A549 (cell line): ENCODE measurements around the gene SEMA3C. TPM values are rescaled to one million over a fixed set of nuclear protein-coding genes. Genes with fewer than 3 reads are reported as not detected.

Experiments used
- ATAC-seq, 2 experiments: fragments of 200-7000 bp in 1 of 2; fragments of >200 bp in 1 of 2; cut with Nextera tagmentation in 1 of 2; cut with Tn5 transposase in 1 of 2; 3 replicates each; pipeline versions ENCODE4 v1.8.0 to v1.9.1; 2018 to 2020; ENCODE audit warnings: mild to moderate bottlenecking in 1 of 2, moderate library complexity in 1 of 2
- CTCF ChIA-PET: fragments of 300-600 bp; sonication (Branson Sonifier 250); formaldehyde crosslinking; extraction: SDS; loops from one replicate; lab custom pipeline; 2021; ENCODE audit warnings: antibody characterized with exemption, inconsistent platforms; lab: Yijun Ruan, JAX
- POLR2A ChIA-PET: fragments of 350-600 bp; formaldehyde crosslinking; extraction: SDS; loops from one replicate; lab custom pipeline; 2021; ENCODE audit warnings: antibody characterized with exemption, inconsistent platforms; lab: Yijun Ruan, JAX
- DNase-seq, 2 experiments: peaks; one replicate each; pipeline versions ENCODE4 v3.0.0 to v3.0.0-alpha.2; 2011 to 2016; ENCODE audit warnings: low read depth in 1 of 2, low spot score in 1 of 2
- FAIRE-seq: peaks from 2 replicates; lab custom pipeline; 2011; peaks lifted over from hg19 to GRCh38; lab: Jason Lieb, UNC
- H3K27ac ChIP-seq, 2 experiments: fragments of >200 bp; sonication (Bioruptor Twin); formaldehyde crosslinking; 3 replicates each; pipeline ENCODE4 v1.5.1; 2016 to 2017
- H3K4me1 ChIP-seq: fragments of >200 bp; sonication (Bioruptor Twin); formaldehyde crosslinking; 3 replicates; pipeline ENCODE4 v1.6.1; 2016
- H3K4me2 ChIP-seq: fragments of >200 bp; sonication (Bioruptor Twin); formaldehyde crosslinking; 3 replicates; pipeline ENCODE4 v1.6.1; 2016
- H3K4me3 ChIP-seq: fragments of >200 bp; sonication (Bioruptor Twin); formaldehyde crosslinking; 3 replicates; pipeline ENCODE4 v1.5.1; 2016
- H3K9me3 ChIP-seq: fragments of >200 bp; sonication (Bioruptor Twin); formaldehyde crosslinking; 3 replicates; pipeline ENCODE4 v1.6.1; 2016
- CBX2 ChIP-seq: fragments of 200-600 bp; sonication (generic); IDR thresholded peaks from 2 replicates; pipeline ENCODE4 v1.6.1; 2016; ENCODE audit warnings: low read depth, mild to moderate bottlenecking, borderline replicate concordance
- CEBPB ChIP-seq, 2 experiments: fragments of >200 bp in 1 of 2; sonication (Bioruptor Twin) in 1 of 2; formaldehyde crosslinking in 1 of 2; IDR thresholded peaks; 2 replicates each; pipeline ENCODE4 v1.6.1; 2012 to 2016
- CHD4 ChIP-seq: fragments of 200-600 bp; sonication (generic); IDR thresholded peaks from 2 replicates; pipeline ENCODE4 v1.6.1; 2016; ENCODE audit warnings: antibody characterized with exemption, mild to moderate bottlenecking, borderline replicate concordance
- EP300 ChIP-seq, 2 experiments: fragments of >200 bp; sonication (Bioruptor Twin); formaldehyde crosslinking; IDR thresholded peaks; 2 replicates in 1 of 2; 3 replicates in 1 of 2; pipeline ENCODE4 v1.6.1; 2016 to 2017
- FOSB ChIP-seq: fragments of 250-450 bp; sonication (Bioruptor Pico); IDR thresholded peaks from 2 replicates; pipeline ENCODE4 v1.5.0; 2020; ENCODE audit warnings: mild to moderate bottlenecking, moderate library complexity
- FOSL2 ChIP-seq, 2 experiments: fragments of 450-650 bp in 1 of 2; fragments of >200 bp in 1 of 2; sonication (Bioruptor Twin) in 1 of 2; formaldehyde crosslinking; IDR thresholded peaks; 2 replicates each; pipeline versions ENCODE4 v1.5.0 to v1.6.1; 2016 to 2020; ENCODE audit warnings: mild to moderate bottlenecking in 1 of 2, moderate library complexity in 1 of 2
- GATA3 ChIP-seq: IDR thresholded peaks from 2 replicates; pipeline ENCODE4 v1.6.1; 2012; ENCODE audit warnings: borderline replicate concordance
- HDAC2 ChIP-seq: fragments of 200-600 bp; sonication (generic); IDR thresholded peaks from 2 replicates; pipeline ENCODE4 v1.6.1; 2016
- HEYL ChIP-seq: fragments of 250-450 bp; sonication (Bioruptor Pico); IDR thresholded peaks from 2 replicates; pipeline ENCODE4 v1.8.0; 2021; ENCODE audit warnings: mild to moderate bottlenecking, moderate library complexity
- HOXB5 ChIP-seq: fragments of 250-450 bp; sonication (Bioruptor Pico); IDR thresholded peaks from 2 replicates; pipeline ENCODE4 v1.5.0; 2020; ENCODE audit warnings: mild to moderate bottlenecking, moderate library complexity
- JUNB ChIP-seq: fragments of >200 bp; sonication (Bioruptor Twin); formaldehyde crosslinking; IDR thresholded peaks from 2 replicates; pipeline ENCODE4 v1.6.1; 2016
- MAFK ChIP-seq: fragments of 450-650 bp; IDR thresholded peaks from 2 replicates; pipeline ENCODE4 v1.6.1; 2014; ENCODE audit not compliant: partially characterized antibody
- NR3C1 ChIP-seq: fragments of >200 bp; sonication (Bioruptor Twin); formaldehyde crosslinking; IDR thresholded peaks from 3 replicates; pipeline ENCODE4 v1.6.1; 2017
- RARB ChIP-seq: fragments of 250-450 bp; sonication (Bioruptor Pico); IDR thresholded peaks from 2 replicates; pipeline ENCODE4 v1.8.0; 2021; ENCODE audit warnings: mild to moderate bottlenecking, moderate library complexity
- SMC3 ChIP-seq: fragments of >200 bp; sonication (Bioruptor Twin); formaldehyde crosslinking; IDR thresholded peaks from 3 replicates; pipeline ENCODE4 v1.6.1; 2018; ENCODE audit warnings: inconsistent platforms
- SREBF2 ChIP-seq: fragments of 450-650 bp; IDR thresholded peaks from 2 replicates; pipeline ENCODE4 v1.6.1; 2014; ENCODE audit warnings: mild to moderate bottlenecking, moderate library complexity
- TP53 ChIP-seq: fragments of 250-450 bp; sonication (Bioruptor Pico); IDR thresholded peaks from 2 replicates; pipeline ENCODE4 v1.5.0; 2021; ENCODE audit warnings: mild to moderate bottlenecking, moderate library complexity
- ZSCAN20 ChIP-seq: fragments of 250-450 bp; sonication (Bioruptor Pico); IDR thresholded peaks from 2 replicates; pipeline ENCODE4 v1.8.0; 2022; ENCODE audit warnings: mild to moderate bottlenecking, moderate library complexity
- WGBS: methylation state at CpG from one replicate; pipeline ENCODE4 v1.1.6; 2017; ENCODE audit errors: missing lambda C conversion rate; 5-methylcytosine and 5-hydroxymethylcytosine counted together
- polyA plus RNA-seq, 4 experiments: library from polyadenylated mRNA; depleted of rRNA in 3 of 4; stranded (reverse); fragments of >200 nt; fragmentation: RNase III in 1 of 4; extraction: RNeasy Plus Mini Kit Qiagen cat#74134 plus additional on column Dnase treatment in 1 of 4; gene quantifications; 2 replicates in 3 of 4; 3 replicates in 1 of 4; pipeline ENCODE4 v1.2.3, GENCODE V29; 2011 to 2017
- TF ChIP-seq, protein P1 (sequence below): fragments of 200-600 bp; sonication (generic); IDR thresholded peaks from 2 replicates; pipeline ENCODE4 v1.6.1; 2016; ENCODE audit warnings: antibody characterized with exemption, mild to moderate bottlenecking, moderate library complexity
- TF ChIP-seq, protein P2 (sequence below): IDR thresholded peaks from 2 replicates; pipeline ENCODE4 v1.6.1; 2012

The SEMA3C gene
- polyA plus RNA-seq, 2 of the 4 experiments (the other 2 are of a cell fraction), result 78.1 to 212 TPM

DNA sequence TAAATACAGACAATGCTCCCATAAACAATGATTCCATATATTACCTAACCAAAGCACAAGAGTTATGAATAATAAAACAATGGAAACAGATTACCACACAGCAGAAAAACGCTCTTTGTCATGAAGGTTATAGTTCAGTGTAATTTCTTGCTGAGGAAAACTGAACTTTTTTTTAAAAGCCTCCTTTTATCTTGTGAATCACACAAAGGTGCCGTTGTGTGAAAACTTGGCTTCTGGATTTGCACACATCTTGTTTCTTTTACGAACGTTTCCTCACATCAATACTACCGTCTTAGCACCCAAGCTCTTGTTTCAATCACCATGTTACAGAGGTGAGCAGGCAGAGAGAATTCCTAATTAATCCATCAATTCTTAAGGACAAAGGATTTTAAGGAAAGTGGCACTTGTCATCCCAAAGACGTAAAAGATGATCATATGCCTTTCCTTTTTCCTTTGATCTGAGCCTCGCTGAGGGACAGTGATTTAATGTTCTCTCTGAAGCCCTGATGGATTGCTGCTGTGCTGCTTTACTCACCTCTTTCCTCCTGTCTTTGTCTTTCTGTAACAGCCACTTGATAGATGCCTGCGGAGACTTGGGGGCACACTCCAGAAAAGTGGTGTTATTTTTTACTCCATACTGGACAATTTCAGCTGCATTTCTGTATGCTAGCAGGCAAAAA, 170.3 kb downstream of the SEMA3C start:
- no peak for DNase-seq
- peak; percentile 59 for FAIRE-seq
- CTCF ChIA-PET, result interaction anchor here (1.3 to 1.4 kb wide), 2 partner anchors 23 to 39 kb away, joined by 3 to 5 read pairs; no protein-coding TSS in a partner anchor
- no peak overlapping the region for H3K4me2 ChIP-seq
- no peak overlapping the region for H3K4me3 ChIP-seq
- WGBS, result 86% methylated on average over 8 of the region's 8 CpGs
- H3K4me1 ChIP-seq, result peaks cover 33% of the 10 kb centered on the region
- TF ChIP-seq HOXB5 (CRISPR knock-in tag), result no peak
- no peak for TF ChIP-seq SMC3
- TF ChIP-seq FOSL2 (IDR thresholded peaks at IDR 0.05), result no peak
- TF ChIP-seq FOSL2 (CRISPR knock-in tag; IDR thresholded peaks at IDR 0.05), result no peak
- no peak for TF ChIP-seq MAFK
- TF ChIP-seq RARB, result no peak
- TF ChIP-seq HEYL, result no peak
- TF ChIP-seq HDAC2, result no peak
- no peak for TF ChIP-seq CBX2
- TF ChIP-seq CHD4, result no peak
- no peak for TF ChIP-seq JUNB
- TF ChIP-seq SREBF2, result no peak
- TF ChIP-seq ZSCAN20 (CRISPR knock-in tag), result no peak
- TF ChIP-seq CEBPB (IDR thresholded peaks at IDR 0.05), result no peak
- TF ChIP-seq, protein P1, sequence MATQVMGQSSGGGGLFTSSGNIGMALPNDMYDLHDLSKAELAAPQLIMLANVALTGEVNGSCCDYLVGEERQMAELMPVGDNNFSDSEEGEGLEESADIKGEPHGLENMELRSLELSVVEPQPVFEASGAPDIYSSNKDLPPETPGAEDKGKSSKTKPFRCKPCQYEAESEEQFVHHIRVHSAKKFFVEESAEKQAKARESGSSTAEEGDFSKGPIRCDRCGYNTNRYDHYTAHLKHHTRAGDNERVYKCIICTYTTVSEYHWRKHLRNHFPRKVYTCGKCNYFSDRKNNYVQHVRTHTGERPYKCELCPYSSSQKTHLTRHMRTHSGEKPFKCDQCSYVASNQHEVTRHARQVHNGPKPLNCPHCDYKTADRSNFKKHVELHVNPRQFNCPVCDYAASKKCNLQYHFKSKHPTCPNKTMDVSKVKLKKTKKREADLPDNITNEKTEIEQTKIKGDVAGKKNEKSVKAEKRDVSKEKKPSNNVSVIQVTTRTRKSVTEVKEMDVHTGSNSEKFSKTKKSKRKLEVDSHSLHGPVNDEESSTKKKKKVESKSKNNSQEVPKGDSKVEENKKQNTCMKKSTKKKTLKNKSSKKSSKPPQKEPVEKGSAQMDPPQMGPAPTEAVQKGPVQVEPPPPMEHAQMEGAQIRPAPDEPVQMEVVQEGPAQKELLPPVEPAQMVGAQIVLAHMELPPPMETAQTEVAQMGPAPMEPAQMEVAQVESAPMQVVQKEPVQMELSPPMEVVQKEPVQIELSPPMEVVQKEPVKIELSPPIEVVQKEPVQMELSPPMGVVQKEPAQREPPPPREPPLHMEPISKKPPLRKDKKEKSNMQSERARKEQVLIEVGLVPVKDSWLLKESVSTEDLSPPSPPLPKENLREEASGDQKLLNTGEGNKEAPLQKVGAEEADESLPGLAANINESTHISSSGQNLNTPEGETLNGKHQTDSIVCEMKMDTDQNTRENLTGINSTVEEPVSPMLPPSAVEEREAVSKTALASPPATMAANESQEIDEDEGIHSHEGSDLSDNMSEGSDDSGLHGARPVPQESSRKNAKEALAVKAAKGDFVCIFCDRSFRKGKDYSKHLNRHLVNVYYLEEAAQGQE, result no peak
- TF ChIP-seq TP53 (CRISPR knock-in tag), result no peak
- TF ChIP-seq FOSB (CRISPR knock-in tag), result no peak
- H3K27ac ChIP-seq, result peak overlapping the region in 1 of 2 experiments; percentile 40; a peak in 2 of 6 replicates
- ATAC-seq, result no peak
- no peaks in the 10 kb centered on the region for H3K9me3 ChIP-seq
- POLR2A ChIA-PET, result no interaction called here

- ATAC-seq (peak in 1 of 2 experiments; percentile 65; a peak in 3 of 6 replicates), DNase-seq (peak in 1 of 2 experiments; percentile 37), FAIRE-seq (peak; percentile 94)
- peaks cover 60% of the 10 kb centered on the region for H3K4me1 ChIP-seq
- 4% methylated on average over 1 of the region's 1 CpG for WGBS
- H3K27ac ChIP-seq, result peak overlapping the region; percentile 69 to 78; a peak in 5 of 6 replicates
- no peaks in the 10 kb centered on the region for H3K9me3 ChIP-seq
- no peak overlapping the region for H3K4me3 ChIP-seq
- H3K4me2 ChIP-seq, result peak overlapping the region; percentile 63
- POLR2A ChIA-PET, result interaction anchor here (1.1 kb wide), 1 partner anchor 18 kb away, joined by 10 read pairs; no protein-coding TSS in a partner anchor
- TF ChIP-seq, protein P2, sequence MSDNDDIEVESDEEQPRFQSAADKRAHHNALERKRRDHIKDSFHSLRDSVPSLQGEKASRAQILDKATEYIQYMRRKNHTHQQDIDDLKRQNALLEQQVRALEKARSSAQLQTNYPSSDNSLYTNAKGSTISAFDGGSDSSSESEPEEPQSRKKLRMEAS, result peak; percentile 44; the same call in 1 of the 2 replicates
- TF ChIP-seq EP300 (IDR thresholded peaks at IDR 0.05) (peak in 1 of 2 experiments; percentile 40; a peak in 1 of 5 replicates), GATA3 (peak; percentile 84; the same call in 1 of the 2 replicates), NR3C1 (no peak), CEBPB (IDR thresholded peaks at IDR 0.05) (peak in 1 of 2 experiments; percentile 35; a peak in 1 of 4 replicates), JUNB (peak; percentile 63; the same call in 1 of the 2 replicates), FOSL2 (IDR thresholded peaks at IDR 0.05) (no peak), FOSL2 (CRISPR knock-in tag; IDR thresholded peaks at IDR 0.05) (peak; percentile 20; the same call in 1 of the 2 replicates)
- TF ChIP-seq, protein P1, result no peak
- CTCF ChIA-PET, result interaction anchor here (0.9 to 1.4 kb wide), 3 partner anchors 9 to 729 kb away, joined by 3 to 5 read pairs (median 4); no protein-coding TSS in a partner anchor
Observed at GRCh38 chr7:80740778-80741545, 177.9 kb downstream of the SEMA3C start.
